ENCODE measurements around the gene COMMD7.

Gene COMMD7

DNA sequence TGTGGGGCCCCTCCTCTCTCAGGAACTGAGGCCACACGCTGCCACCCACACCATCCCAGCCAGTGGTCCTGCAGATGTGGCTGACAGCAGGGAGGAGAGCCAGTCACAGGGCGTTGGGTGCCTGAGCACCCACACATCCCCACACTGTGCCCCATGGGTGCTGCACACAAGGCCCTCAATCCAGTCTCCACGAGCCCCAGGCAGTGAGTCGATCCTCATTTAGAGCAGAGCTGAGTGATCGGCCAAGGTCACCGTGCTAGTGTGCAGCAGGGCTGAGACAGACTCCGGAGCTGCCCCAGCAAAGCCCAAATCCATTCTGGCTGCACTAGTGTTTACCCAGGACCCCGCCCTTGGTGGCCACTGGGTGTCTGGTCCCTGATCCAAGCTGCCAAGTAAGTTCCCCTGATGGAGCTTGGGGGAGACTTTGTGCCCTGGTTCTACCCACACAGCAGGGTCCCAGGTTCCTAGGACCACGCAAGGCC is 78.5 kb downstream of the COMMD7 start:
- Histone ChIP-seq H3K4me3 (ENCODE audit: low read depth, low read length) (no peak overlapping the region), H3K9ac (ENCODE audit: low read length) (no peak overlapping the region), H3K79me2 (ENCODE audit: control insufficient read depth, insufficient read depth, low read length, poor library complexity) (no peaks in the 10 kb centered on the region), H4K8ac (ENCODE audit: low read depth, low read length) (no peak overlapping the region), H4K91ac (ENCODE audit: low read depth, low read length) (no peak overlapping the region), H3K23ac (ENCODE audit: low read length) (no peak overlapping the region), H3K79me1 (ENCODE audit: low read length) (no peaks in the 10 kb centered on the region), H4K12ac (ENCODE audit: low read depth, low read length) (no peak overlapping the region), H3K9me3 (ENCODE audit: insufficient read depth, low read depth, low read length) (no peaks in the 10 kb centered on the region), H3K4me2 (ENCODE audit: low read length) (no peak overlapping the region), H2BK12ac (ENCODE audit: low read length) (no peak overlapping the region), H2BK120ac (ENCODE audit: insufficient read depth, low read length, poor library complexity) (no peak overlapping the region), H3K14ac (ENCODE audit: low read length) (no peak overlapping the region), H2AFZ (ENCODE audit: insufficient read depth, low read length, poor library complexity) (no peak overlapping the region), H3K4ac (ENCODE audit: low read depth, low read length) (no peak overlapping the region), H2AK5ac (ENCODE audit: low read length) (no peak overlapping the region), H3K18ac (ENCODE audit: low read length) (no peak overlapping the region), H3K27ac (ENCODE audit: low read depth, low read length) (no peak overlapping the region), H3K36me3 (ENCODE audit: control insufficient read depth in 1 of 2, insufficient read depth in 2 of 2, low read length in 2 of 2) (no peaks in the 10 kb centered on the region), H2BK5ac (ENCODE audit: low read depth, low read length, poor library complexity) (no peak overlapping the region), H3K4me1 (ENCODE audit: control insufficient read depth in 1 of 2, insufficient read depth in 2 of 2, low read length in 2 of 2) (peaks cover 3 to 5% of the 10 kb centered on the region in 2 experiments), H3K27me3 (ENCODE audit: insufficient read depth, low read length) (no peaks in the 10 kb centered on the region)
- WGBS (ENCODE audit: extremely low coverage, insufficient coverage, insufficient read length), result no CpG with 5 or more reads among the region's 9 CpGs
- DNase-seq, result no peak

- no peak overlapping the region for H2AFZ ChIP-seq (ENCODE audit: insufficient read depth, low read length, poor library complexity)
- H3K4me2 ChIP-seq (ENCODE audit: low read length), result no peak overlapping the region
- H2BK5ac ChIP-seq (ENCODE audit: low read depth, low read length, poor library complexity), result no peak overlapping the region
- H2BK12ac ChIP-seq (ENCODE audit: low read length), result no peak overlapping the region
- no peak for DNase-seq
- H4K12ac ChIP-seq (ENCODE audit: low read depth, low read length), result no peak overlapping the region
- no peak overlapping the region for H3K9ac ChIP-seq (ENCODE audit: low read length)
- H3K4me3 ChIP-seq (ENCODE audit: low read depth, low read length), result no peak overlapping the region
- H3K9me3 ChIP-seq (ENCODE audit: insufficient read depth, low read depth, low read length), result no peaks in the 10 kb centered on the region
- H3K79me1 ChIP-seq (ENCODE audit: low read length), result no peaks in the 10 kb centered on the region
- H3K27ac ChIP-seq (ENCODE audit: low read depth, low read length), result no peak overlapping the region
- no peak overlapping the region for H3K18ac ChIP-seq (ENCODE audit: low read length)
- H3K14ac ChIP-seq (ENCODE audit: low read length), result no peak overlapping the region
- no peaks in the 10 kb centered on the region for H3K79me2 ChIP-seq (ENCODE audit: control insufficient read depth, insufficient read depth, low read length, poor library complexity)
- H4K8ac ChIP-seq (ENCODE audit: low read depth, low read length), result no peak overlapping the region
- H2BK120ac ChIP-seq (ENCODE audit: insufficient read depth, low read length, poor library complexity), result no peak overlapping the region
- WGBS (ENCODE audit: extremely low coverage, insufficient coverage, insufficient read length), result no CpG with 5 or more reads among the region's 11 CpGs
- H3K36me3 ChIP-seq (ENCODE audit: control insufficient read depth in 1 of 2, insufficient read depth in 2 of 2, low read length in 2 of 2), result no peaks in the 10 kb centered on the region
- H4K91ac ChIP-seq (ENCODE audit: low read depth, low read length), result no peak overlapping the region
- H3K27me3 ChIP-seq (ENCODE audit: insufficient read depth, low read length), result no peaks in the 10 kb centered on the region
- H3K23ac ChIP-seq (ENCODE audit: low read length), result no peak overlapping the region
- no peak overlapping the region for H3K4ac ChIP-seq (ENCODE audit: low read depth, low read length)
- peaks cover 3 to 5% of the 10 kb centered on the region in 2 experiments for H3K4me1 ChIP-seq (ENCODE audit: control insufficient read depth in 1 of 2, insufficient read depth in 2 of 2, low read length in 2 of 2)
- H2AK5ac ChIP-seq (ENCODE audit: low read length), result no peak overlapping the region
Measured at GRCh38 chr20:32664012-32664677, 79.1 kb downstream of the COMMD7 start.

- Histone ChIP-seq H2BK120ac (ENCODE audit: insufficient read depth, low read length, poor library complexity) (no peak overlapping the region), H3K4me2 (ENCODE audit: low read length) (no peak overlapping the region), H3K27ac (ENCODE audit: low read depth, low read length) (no peak overlapping the region), H3K4me1 (ENCODE audit: control insufficient read depth in 1 of 2, insufficient read depth in 2 of 2, low read length in 2 of 2) (peaks cover 3 to 5% of the 10 kb centered on the region in 2 experiments), H4K91ac (ENCODE audit: low read depth, low read length) (no peak overlapping the region), H3K9ac (ENCODE audit: low read length) (no peak overlapping the region), H3K4me3 (ENCODE audit: low read depth, low read length) (no peak overlapping the region), H4K8ac (ENCODE audit: low read depth, low read length) (no peak overlapping the region), H2AK5ac (ENCODE audit: low read length) (no peak overlapping the region), H3K4ac (ENCODE audit: low read depth, low read length) (no peak overlapping the region), H3K36me3 (ENCODE audit: control insufficient read depth in 1 of 2, insufficient read depth in 2 of 2, low read length in 2 of 2) (no peaks in the 10 kb centered on the region), H4K12ac (ENCODE audit: low read depth, low read length) (no peak overlapping the region), H2BK5ac (ENCODE audit: low read depth, low read length, poor library complexity) (no peak overlapping the region), H3K79me2 (ENCODE audit: control insufficient read depth, insufficient read depth, low read length, poor library complexity) (no peaks in the 10 kb centered on the region), H2BK12ac (ENCODE audit: low read length) (no peak overlapping the region), H3K14ac (ENCODE audit: low read length) (no peak overlapping the region), H3K18ac (ENCODE audit: low read length) (no peak overlapping the region), H3K27me3 (ENCODE audit: insufficient read depth, low read length) (no peaks in the 10 kb centered on the region), H3K79me1 (ENCODE audit: low read length) (no peaks in the 10 kb centered on the region), H2AFZ (ENCODE audit: insufficient read depth, low read length, poor library complexity) (no peak overlapping the region), H3K9me3 (ENCODE audit: insufficient read depth, low read depth, low read length) (no peaks in the 10 kb centered on the region), H3K23ac (ENCODE audit: low read length) (no peak overlapping the region)
- DNase-seq, result no peak
- no CpG with 5 or more reads among the region's 6 CpGs for WGBS (ENCODE audit: extremely low coverage, insufficient coverage, insufficient read length)
Measured at GRCh38 chr20:32663335-32664011, 79.8 kb downstream of the COMMD7 start.

DNA sequence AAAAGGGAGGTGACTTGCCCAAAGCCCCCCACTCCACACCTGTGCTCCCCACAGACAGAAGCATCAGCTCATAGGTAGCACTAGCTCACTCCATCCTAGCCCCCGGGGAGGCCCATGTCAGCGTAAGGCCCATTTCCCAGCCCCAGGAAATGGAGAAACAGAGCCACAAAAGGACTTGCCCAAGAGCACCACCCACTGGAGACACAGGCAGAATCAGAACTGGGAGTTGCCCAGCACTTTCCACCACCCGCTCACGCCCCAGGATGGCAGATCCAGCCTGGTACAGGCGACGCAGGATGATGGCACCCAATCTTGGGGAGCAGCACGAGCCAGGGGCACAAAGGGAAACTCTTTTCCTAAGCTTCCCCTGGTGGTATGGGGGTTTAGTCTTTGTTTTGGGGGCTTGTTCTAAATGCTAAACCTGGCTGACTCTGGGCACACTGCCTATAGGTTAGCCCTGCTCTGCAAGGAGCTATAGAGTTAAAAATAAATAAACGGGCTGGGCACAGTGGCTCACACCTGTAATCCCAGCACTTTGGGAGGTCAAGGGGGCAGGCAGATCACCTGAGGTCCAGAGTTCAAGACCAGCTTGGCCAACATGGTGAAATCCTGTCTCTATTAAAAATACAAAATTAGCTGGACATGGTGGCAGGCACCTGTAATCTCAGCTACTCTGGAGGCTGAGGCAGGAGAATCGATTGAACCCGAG is 81.3 kb downstream of the COMMD7 start:
- Histone ChIP-seq H3K14ac (ENCODE audit: low read length) (no peak overlapping the region), H4K8ac (ENCODE audit: low read depth, low read length) (no peak overlapping the region), H2AK5ac (ENCODE audit: low read length) (no peak overlapping the region), H2BK12ac (ENCODE audit: low read length) (no peak overlapping the region), H3K4me2 (ENCODE audit: low read length) (no peak overlapping the region), H3K9me3 (ENCODE audit: insufficient read depth, low read depth, low read length) (no peaks in the 10 kb centered on the region), H4K12ac (ENCODE audit: low read depth, low read length) (no peak overlapping the region), H2BK5ac (ENCODE audit: low read depth, low read length, poor library complexity) (no peak overlapping the region), H3K27ac (ENCODE audit: low read depth, low read length) (no peak overlapping the region), H3K9ac (ENCODE audit: low read length) (no peak overlapping the region), H3K4me1 (ENCODE audit: control insufficient read depth in 1 of 2, insufficient read depth in 2 of 2, low read length in 2 of 2) (peaks cover 0 to under 1% of the 10 kb centered on the region in 2 experiments), H3K18ac (ENCODE audit: low read length) (no peak overlapping the region), H3K27me3 (ENCODE audit: insufficient read depth, low read length) (no peaks in the 10 kb centered on the region), H2AFZ (ENCODE audit: insufficient read depth, low read length, poor library complexity) (no peak overlapping the region), H3K4me3 (ENCODE audit: low read depth, low read length) (no peak overlapping the region), H2BK120ac (ENCODE audit: insufficient read depth, low read length, poor library complexity) (no peak overlapping the region), H3K79me2 (ENCODE audit: control insufficient read depth, insufficient read depth, low read length, poor library complexity) (no peaks in the 10 kb centered on the region), H4K91ac (ENCODE audit: low read depth, low read length) (no peak overlapping the region), H3K4ac (ENCODE audit: low read depth, low read length) (no peak overlapping the region), H3K23ac (ENCODE audit: low read length) (no peak overlapping the region), H3K79me1 (ENCODE audit: low read length) (no peaks in the 10 kb centered on the region), H3K36me3 (ENCODE audit: control insufficient read depth in 1 of 2, insufficient read depth in 2 of 2, low read length in 2 of 2) (no peaks in the 10 kb centered on the region)
- DNase-seq, result no peak
- WGBS (ENCODE audit: extremely low coverage, insufficient coverage, insufficient read length), result no CpG with 5 or more reads among the region's 10 CpGs
